Thyroid gland (tissue), 4 donors: Measurements from ENCODE around the gene ZNF462.

Experiments used
- CTCF ChIP-seq, 6 experiments: fragments of 200-600 bp in 3 of 6; fragments of 450-650 bp in 3 of 6; sonication (generic) in 3 of 6; IDR thresholded peaks; one replicate each; pipeline ENCODE4 v1.5.1; 2016 to 2019; ENCODE audit warnings: antibody characterized with exemption in 6 of 6, mild to moderate bottlenecking in 2 of 6, inconsistent platforms in 1 of 6, moderate library complexity in 1 of 6
- POLR2A ChIP-seq, 2 donors: fragments of 450-650 bp; IDR thresholded peaks; one replicate each; pipeline ENCODE4 v1.6.1; 2017; ENCODE audit warnings: antibody characterized with exemption in 2 of 2, mild to moderate bottlenecking in 2 of 2, moderate library complexity in 1 of 2

DNA sequence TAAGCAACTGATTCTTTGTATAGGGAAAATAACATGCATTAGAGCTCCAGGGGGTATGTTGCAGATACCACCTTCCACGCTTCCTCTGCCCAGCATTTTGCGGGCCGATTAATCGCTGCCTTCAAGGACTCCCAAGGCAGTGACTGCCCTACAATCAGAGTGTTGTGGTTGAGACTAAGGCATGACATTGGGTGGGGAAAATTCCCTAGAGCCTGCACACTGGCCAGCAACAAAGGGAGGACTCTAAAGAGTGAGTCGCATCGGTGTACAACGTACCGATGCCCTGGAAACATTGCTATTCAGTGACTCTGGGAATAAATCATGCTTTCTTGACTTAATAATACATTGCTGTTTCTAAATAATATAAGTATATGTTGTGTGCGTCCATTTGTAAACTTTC, 119.7 kb downstream of the ZNF462 start:
- TF ChIP-seq CTCF (IDR thresholded peaks at IDR 0.05) (no peak), POLR2A (IDR thresholded peaks at IDR 0.05) (no peak)
